GM12878 (cell line): ENCODE data around the gene DDX56.

Experiments used
- CBFB ChIP-seq: IDR thresholded peaks from 2 replicates; pipeline ENCODE4 v1.6.1; 2016; ENCODE audit warnings: antibody characterized with exemption, low read depth
- ESRRA ChIP-seq: IDR thresholded peaks from 2 replicates; pipeline ENCODE4 v1.6.1; 2012; ENCODE audit warnings: mild to moderate bottlenecking, low read length, improper control_type of control experiment
- HCFC1 ChIP-seq: fragments of 150-350 bp; IDR thresholded peaks from 2 replicates; pipeline ENCODE4 v1.6.1; 2014; ENCODE audit warnings: low read length
- POLR2AphosphoS5 ChIP-seq: IDR thresholded peaks from 2 replicates; pipeline ENCODE4 v1.6.1; 2011; ENCODE audit warnings: mild to moderate bottlenecking, low read length, inconsistent platforms
- RAD51 ChIP-seq: fragments of 450-650 bp; IDR thresholded peaks from 2 replicates; pipeline ENCODE4 v1.6.1; 2016; ENCODE audit warnings: moderate library complexity, mild to moderate bottlenecking, inconsistent platforms
- TAF1 ChIP-seq: IDR thresholded peaks from 2 replicates; pipeline ENCODE4 v1.6.1; 2011; ENCODE audit warnings: mild to moderate bottlenecking, low read depth, low read length, borderline replicate concordance
- ZNF217 ChIP-seq: fragments of 450-650 bp; IDR thresholded peaks from 2 replicates; pipeline ENCODE4 v1.6.1; 2017; ENCODE audit warnings: antibody characterized with exemption, mild to moderate bottlenecking
- TF ChIP-seq, protein P1 (sequence below): IDR thresholded peaks from 2 replicates; pipeline ENCODE4 v1.6.1; 2012; ENCODE audit warnings: mild to moderate bottlenecking, low read depth, low read length
- TF ChIP-seq, protein P2 (sequence below): IDR thresholded peaks from 2 replicates; pipeline ENCODE4 v1.6.1; 2012; ENCODE audit warnings: low read length, inconsistent platforms
- TF ChIP-seq, protein P3 (sequence below), 3 experiments: IDR thresholded peaks in 2 of 3; conservative IDR thresholded peaks in 1 of 3; 2 replicates each; pipeline ENCODE4 v1.5.1; 2011; ENCODE audit warnings: low read depth in 3 of 3, low read length in 3 of 3, mild to moderate bottlenecking in 3 of 3, control low read depth in 2 of 3, moderate library complexity in 2 of 3, inconsistent platforms in 1 of 3, mixed read lengths in 1 of 3; ENCODE audit not compliant: control insufficient read depth in 2 of 3, insufficient read depth in 1 of 3; ENCODE audit errors: extremely low read depth in 1 of 3

DNA sequence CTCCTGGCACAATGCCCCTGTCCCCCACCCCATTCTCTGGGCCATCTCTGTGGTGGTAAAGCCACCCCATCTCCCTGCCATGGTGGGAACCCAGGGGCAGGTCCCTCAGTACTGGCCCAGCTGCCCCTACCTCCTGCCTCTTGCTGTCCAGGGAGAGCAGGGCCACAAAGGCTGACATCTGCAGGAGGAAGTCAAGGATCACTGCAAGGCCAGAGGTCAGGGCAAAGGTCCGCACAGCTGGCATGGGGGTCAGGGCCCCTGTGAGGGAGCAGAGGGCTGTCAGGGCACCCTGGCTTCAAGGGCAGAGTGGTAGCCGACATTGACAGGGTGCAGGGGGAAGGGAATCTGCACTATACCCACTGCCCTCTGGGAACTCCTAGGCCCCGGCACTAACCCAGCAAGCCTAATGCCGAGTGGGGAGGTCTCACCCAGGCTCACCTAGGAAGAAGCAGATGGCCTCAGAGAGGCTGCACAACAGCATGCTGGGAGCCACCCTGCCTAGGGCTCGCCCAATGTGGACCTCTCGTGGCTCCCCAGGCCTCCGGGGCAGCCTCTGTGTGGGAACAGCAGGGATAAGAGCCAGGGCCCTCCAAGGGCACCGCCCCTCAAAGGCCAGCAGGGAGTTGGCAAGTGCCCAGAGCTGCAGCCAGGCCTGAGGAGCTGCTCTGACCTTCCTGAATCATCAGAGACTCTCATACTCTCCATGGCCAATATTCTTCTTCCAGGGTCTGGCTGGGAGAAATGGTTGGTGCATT is 40.2 kb downstream of the DDX56 start:
- TF ChIP-seq, protein P1, sequence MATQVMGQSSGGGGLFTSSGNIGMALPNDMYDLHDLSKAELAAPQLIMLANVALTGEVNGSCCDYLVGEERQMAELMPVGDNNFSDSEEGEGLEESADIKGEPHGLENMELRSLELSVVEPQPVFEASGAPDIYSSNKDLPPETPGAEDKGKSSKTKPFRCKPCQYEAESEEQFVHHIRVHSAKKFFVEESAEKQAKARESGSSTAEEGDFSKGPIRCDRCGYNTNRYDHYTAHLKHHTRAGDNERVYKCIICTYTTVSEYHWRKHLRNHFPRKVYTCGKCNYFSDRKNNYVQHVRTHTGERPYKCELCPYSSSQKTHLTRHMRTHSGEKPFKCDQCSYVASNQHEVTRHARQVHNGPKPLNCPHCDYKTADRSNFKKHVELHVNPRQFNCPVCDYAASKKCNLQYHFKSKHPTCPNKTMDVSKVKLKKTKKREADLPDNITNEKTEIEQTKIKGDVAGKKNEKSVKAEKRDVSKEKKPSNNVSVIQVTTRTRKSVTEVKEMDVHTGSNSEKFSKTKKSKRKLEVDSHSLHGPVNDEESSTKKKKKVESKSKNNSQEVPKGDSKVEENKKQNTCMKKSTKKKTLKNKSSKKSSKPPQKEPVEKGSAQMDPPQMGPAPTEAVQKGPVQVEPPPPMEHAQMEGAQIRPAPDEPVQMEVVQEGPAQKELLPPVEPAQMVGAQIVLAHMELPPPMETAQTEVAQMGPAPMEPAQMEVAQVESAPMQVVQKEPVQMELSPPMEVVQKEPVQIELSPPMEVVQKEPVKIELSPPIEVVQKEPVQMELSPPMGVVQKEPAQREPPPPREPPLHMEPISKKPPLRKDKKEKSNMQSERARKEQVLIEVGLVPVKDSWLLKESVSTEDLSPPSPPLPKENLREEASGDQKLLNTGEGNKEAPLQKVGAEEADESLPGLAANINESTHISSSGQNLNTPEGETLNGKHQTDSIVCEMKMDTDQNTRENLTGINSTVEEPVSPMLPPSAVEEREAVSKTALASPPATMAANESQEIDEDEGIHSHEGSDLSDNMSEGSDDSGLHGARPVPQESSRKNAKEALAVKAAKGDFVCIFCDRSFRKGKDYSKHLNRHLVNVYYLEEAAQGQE: no peak
- no peak for TF ChIP-seq ESRRA
- TF ChIP-seq, protein P2, sequence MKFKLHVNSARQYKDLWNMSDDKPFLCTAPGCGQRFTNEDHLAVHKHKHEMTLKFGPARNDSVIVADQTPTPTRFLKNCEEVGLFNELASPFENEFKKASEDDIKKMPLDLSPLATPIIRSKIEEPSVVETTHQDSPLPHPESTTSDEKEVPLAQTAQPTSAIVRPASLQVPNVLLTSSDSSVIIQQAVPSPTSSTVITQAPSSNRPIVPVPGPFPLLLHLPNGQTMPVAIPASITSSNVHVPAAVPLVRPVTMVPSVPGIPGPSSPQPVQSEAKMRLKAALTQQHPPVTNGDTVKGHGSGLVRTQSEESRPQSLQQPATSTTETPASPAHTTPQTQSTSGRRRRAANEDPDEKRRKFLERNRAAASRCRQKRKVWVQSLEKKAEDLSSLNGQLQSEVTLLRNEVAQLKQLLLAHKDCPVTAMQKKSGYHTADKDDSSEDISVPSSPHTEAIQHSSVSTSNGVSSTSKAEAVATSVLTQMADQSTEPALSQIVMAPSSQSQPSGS: no peak
- TF ChIP-seq, protein P3, sequence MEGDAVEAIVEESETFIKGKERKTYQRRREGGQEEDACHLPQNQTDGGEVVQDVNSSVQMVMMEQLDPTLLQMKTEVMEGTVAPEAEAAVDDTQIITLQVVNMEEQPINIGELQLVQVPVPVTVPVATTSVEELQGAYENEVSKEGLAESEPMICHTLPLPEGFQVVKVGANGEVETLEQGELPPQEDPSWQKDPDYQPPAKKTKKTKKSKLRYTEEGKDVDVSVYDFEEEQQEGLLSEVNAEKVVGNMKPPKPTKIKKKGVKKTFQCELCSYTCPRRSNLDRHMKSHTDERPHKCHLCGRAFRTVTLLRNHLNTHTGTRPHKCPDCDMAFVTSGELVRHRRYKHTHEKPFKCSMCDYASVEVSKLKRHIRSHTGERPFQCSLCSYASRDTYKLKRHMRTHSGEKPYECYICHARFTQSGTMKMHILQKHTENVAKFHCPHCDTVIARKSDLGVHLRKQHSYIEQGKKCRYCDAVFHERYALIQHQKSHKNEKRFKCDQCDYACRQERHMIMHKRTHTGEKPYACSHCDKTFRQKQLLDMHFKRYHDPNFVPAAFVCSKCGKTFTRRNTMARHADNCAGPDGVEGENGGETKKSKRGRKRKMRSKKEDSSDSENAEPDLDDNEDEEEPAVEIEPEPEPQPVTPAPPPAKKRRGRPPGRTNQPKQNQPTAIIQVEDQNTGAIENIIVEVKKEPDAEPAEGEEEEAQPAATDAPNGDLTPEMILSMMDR (IDR thresholded peaks at IDR 0.05 in 2 of 3, conservative IDR thresholded peaks at IDR 0.05 in 1 of 3; ENCODE audit: control insufficient read depth in 2 of 3, extremely low read depth in 1 of 3, insufficient read depth in 1 of 3, low read depth in 3 of 3, low read length in 3 of 3): no peak
- no peak for TF ChIP-seq CBFB
- TF ChIP-seq HCFC1: no peak
- TF ChIP-seq POLR2AphosphoS5: no peak
- no peak for TF ChIP-seq TAF1
- TF ChIP-seq RAD51: no peak
- TF ChIP-seq ZNF217: no peak
